ENCODE measurements around the gene PDE4D.
"Not testable (repeated sequence)": the region's sequence is repeated elsewhere in the genome, so short reads cannot be mapped to it uniquely, and the experiment has no call there.

Gene PDE4D

DNA sequence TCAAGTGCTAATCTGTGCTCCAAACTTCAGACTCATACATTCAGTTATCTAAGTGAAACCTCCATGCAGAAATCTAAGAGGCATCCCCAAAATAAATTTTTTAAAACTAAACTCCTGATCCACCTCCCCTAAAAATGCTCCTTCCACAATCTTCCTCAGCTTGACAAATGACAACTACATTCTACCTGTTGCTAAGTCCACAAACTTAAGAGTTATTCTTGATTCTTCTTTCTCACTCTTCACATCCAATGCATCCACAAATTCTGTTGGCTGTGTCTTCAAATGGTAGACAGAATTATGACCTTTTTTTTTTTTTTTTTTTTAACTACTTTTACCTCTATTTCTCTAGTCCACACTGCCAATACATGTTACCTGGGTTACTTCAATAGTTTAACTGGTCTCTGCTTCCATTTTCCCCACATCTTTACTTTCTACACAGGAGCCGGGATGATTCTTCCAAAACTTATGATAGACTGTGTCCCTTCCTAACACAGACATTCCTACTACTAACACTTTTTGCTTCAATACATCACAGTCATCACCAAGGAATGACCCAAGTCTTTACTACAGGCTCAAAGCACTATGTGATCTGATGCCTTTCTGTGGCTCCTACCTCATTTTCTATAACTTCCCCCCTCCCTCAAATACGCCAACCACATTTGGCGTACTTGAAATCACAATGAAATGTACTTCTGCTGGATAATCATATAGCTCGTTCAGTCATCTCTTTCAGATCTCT is 143.6 kb downstream of the PDE4D start:
- no peak overlapping the region for H3K27ac ChIP-seq
- no peak for DNase-seq (ENCODE audit: low read depth, low spot score)

- H3K27ac ChIP-seq; DNase-seq (ENCODE audit: low read depth, low spot score): not testable (repeated sequence)
These were observed 145.4 kb downstream of the PDE4D start for GRCh38 chr5:59748036-59748663.

DNA sequence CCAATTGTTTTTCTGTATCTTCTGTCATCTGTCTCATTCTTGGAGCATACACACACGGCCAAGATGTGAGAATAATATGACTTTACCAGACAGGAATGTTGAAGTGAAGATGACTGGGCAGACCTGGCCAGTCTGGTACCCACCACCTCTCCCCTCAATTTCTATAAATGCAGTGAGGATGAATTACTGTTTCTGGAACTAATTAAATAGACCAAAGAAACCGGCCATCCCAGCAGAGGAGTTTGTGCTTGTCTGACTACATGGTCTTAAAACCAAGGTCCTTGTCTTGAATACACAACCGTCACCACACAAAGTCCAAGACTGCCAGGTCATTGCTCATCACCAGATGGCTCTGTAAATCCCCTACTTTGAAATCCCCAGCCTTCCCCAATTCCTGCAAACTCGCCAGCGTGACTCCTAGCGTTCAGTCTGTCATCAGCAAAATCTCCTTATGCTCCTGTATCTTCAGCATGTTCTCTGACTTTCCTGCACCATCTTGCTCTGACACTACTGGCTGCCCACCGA is 147.2 kb downstream of the PDE4D start:
- peak; percentile 51 for DNase-seq (ENCODE audit: low read depth, low spot score)
- peak overlapping the region; percentile 92 for H3K27ac ChIP-seq

GRCh38 chr5:59745415-59745863 is 148.1 kb downstream of the PDE4D start:
- peak; percentile 93 for DNase-seq (ENCODE audit: low read depth, low spot score)
- H3K27ac ChIP-seq, result peak overlapping the region; percentile 92

DNA sequence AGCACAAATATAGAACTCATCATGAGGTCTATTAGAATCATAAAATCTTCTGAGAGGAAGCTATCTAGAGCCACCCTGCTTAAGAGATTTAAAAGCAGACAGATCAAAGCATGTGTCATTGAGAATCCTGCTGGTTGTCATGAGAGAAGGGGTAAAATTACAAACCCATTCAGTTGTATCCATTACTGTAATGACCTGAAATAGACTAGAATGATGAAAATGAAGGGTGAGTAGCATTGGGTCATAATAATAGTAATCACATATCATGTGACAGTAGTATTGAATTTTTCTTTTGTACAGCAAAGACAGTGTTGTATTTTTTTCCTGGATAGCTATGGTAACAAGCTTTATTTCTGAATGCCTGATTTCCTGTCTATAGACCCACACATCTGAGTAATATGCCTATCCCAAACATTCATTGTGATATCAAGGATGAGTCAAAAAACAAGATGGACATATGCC is 149.0 kb downstream of the PDE4D start:
- DNase-seq (ENCODE audit: low read depth, low spot score), result peak; percentile 55
- peak overlapping the region; percentile 92 for H3K27ac ChIP-seq

DNA sequence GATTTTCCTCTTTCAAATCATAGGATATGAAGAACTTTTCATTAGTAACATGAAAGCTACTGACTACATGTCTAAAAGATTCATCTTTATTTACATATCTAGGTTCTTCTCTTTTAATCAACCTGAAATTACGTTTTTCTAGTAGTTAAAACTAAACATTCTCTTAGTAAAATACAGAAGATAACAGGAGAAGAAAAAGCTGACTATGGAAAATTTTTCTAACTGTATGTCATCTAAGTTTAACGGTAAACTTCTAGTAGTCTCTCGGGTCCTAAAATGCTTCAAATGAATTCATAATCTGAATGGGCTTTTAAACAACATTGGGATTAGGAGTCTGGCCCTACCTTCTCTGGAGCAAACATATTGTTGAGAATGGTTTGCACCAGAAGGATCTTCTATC is 151.9 kb downstream of the PDE4D start:
- DNase-seq (ENCODE audit: low read depth, low spot score), result no peak
- no peak overlapping the region for H3K27ac ChIP-seq

GRCh38 chr5:59738024-59738423 is 155.5 kb downstream of the PDE4D start:
- H3K27ac ChIP-seq, result no peak overlapping the region
- DNase-seq (ENCODE audit: low read depth, low spot score), result no peak

- H3K27ac ChIP-seq, result no peak overlapping the region
- no peak for DNase-seq (ENCODE audit: low read depth, low spot score)
These were observed 160.7 kb downstream of the PDE4D start for GRCh38 chr5:59732806-59733205.

DNA sequence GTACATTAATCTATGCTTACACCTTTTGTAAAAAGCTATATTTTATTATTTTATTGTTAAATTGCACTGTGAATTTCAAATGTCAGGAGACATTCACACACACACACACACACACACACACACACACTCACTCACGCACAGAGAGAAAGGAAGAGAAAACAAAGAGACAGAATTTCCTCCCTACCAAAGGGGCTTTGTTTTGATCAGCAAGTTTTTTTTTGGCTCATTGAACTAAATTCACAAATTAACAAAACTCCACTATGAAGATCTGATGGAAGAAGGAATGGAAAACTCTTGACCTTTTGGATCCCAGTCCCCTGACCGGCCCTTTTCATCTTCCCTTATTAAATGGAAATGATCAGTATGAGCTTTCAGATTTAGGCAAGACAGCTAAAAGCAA is 161.2 kb downstream of the PDE4D start:
- no peak overlapping the region for H3K27ac ChIP-seq
- no peak for DNase-seq (ENCODE audit: low read depth, low spot score)

- no peak overlapping the region for H3K27ac ChIP-seq
- DNase-seq (ENCODE audit: low read depth, low spot score), result no peak
These were observed 161.7 kb downstream of the PDE4D start for GRCh38 chr5:59731809-59732208.

- no peak for DNase-seq (ENCODE audit: low read depth, low spot score)
- no peak overlapping the region for H3K27ac ChIP-seq
These were observed 163.7 kb downstream of the PDE4D start for GRCh38 chr5:59729820-59730219.

- no peak overlapping the region for H3K27ac ChIP-seq
- no peak for DNase-seq (ENCODE audit: low read depth, low spot score)
These were observed 164.2 kb downstream of the PDE4D start for GRCh38 chr5:59729357-59729756.

DNA sequence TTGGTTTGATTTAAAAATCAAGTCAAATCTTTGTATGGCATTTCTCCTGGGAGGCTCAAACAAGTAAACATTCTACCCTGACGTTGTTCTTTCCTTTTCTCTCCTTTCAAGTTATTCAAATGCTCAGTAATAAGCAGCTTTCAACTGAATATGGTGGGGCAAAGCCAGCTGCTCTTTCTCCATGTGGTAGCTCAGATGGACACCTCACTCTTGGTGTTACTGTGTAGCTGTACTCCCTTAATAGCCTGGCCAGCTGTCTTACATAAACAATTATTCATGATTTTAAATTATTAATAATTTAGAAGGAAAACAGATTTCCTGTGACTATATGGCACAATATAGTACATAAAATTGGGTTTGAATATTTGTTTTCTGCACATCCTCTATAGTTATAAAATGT is 165.2 kb downstream of the PDE4D start:
- no peak overlapping the region for H3K27ac ChIP-seq

DNA sequence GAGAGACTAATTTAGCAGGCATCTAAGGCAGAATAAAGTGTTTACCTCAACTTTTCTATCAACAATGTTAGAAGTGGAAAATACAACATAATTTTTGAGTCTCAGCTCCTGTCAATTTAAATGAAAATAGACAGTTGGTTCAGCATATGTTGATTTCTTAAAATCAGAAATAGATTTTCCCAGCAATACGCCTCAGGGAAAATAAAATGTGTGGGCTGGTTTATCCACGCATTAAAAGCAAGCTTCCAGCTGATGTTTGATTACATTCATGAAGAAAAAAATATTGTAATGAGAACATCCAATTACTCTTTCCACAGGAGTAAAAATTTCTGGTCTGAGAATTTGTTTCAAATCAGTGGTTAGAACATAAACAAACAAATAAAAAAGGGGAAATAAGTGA is 166.3 kb downstream of the PDE4D start:
- DNase-seq (ENCODE audit: low read depth, low spot score), result no peak
- no peak overlapping the region for H3K27ac ChIP-seq

More for the DNA sequence above, 165.2 kb downstream of the PDE4D start:
- no peak for DNase-seq (ENCODE audit: low read depth, low spot score)

DNA sequence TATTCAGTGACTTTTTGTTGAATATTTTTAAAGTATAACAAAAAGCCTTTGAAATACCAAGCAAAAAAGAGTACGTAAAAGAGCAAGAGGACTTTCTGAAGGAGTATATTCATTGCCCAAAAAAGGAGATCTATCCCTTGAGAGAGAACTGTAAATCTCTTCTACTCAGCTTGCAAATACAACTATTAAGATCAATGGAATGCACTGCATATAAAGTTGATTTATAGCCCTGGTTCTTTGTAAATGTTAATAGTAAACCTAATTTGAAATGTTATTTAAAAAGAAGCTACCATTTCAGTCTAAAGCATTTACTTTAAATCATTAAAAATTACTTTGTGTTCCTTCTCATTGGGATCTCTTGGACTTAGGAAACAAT is 168.1 kb downstream of the PDE4D start:
- no peak overlapping the region for H3K27ac ChIP-seq
- no peak for DNase-seq (ENCODE audit: low read depth, low spot score)

DNA sequence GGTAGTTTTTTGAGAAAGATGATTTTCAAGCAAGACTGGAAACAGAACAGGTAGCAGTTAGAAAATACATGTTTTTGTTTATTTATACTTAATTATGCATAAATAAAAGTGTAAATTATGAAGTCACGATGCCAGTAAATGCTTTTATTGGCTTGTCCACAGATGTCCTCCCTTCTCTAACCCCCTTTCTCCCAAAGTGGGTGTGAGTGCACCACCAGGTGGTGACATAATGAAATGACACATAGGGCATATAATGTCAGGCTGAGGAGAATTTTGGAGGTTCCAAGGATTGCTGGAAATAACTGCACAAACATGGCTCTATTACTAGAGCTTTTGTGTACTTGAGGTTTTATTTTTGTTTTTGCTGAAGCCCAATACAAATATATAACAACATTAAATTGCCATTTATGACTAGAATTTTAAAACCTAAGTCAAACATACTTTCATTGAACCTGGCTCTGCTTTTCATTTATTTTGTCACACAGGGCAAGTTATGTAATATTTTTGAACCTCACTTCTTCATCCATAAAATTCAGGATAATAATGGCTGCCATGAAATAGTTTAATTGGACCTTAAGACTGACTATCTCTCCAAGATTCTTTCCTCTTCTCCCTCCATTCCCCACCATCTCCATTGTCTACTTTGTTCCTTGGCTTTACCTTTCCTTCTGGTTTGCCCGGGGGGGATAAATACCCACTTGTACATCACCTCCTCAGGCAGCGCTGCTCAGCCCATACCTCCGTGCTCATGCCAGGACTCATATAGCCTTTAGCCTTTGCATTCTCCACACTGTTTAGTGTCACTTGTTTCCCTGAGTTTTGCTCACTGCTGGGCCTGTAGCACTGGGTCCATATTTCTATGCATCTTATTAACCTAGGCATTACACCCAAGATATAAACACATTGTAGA is 168.8 kb downstream of the PDE4D start:
- no peak overlapping the region for H3K27ac ChIP-seq
- DNase-seq (ENCODE audit: low read depth, low spot score), result no peak

GRCh38 chr5:59722874-59723273 is 170.7 kb downstream of the PDE4D start:
- DNase-seq (ENCODE audit: low read depth, low spot score), result no peak
- H3K27ac ChIP-seq, result peak overlapping the region; percentile 65

GRCh38 chr5:59721741-59722140 is 171.8 kb downstream of the PDE4D start:
- DNase-seq (ENCODE audit: low read depth, low spot score), result no peak

DNA sequence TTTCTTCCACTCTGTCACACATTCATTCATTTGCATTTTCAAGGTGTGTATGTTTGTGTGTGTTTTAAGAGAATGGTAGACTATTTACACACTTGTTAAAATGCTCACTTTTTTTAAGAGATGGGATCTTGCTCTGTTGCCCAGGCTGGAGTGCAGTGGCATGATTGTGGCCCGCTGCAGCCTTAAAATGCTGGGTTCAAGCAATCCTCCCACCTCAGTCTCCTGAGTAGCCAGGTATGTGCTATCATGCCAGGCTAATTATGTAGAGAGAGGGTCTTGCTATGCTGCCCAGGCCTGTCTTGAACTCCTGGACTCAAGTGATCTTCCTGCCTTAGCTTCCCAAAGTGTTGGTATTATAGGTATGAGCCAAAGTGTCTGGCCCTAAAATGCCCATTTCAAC is 173.5 kb downstream of the PDE4D start:
- H3K27ac ChIP-seq, result no peak overlapping the region
- DNase-seq (ENCODE audit: low read depth, low spot score), result no peak

More at GRCh38 chr5:59721741-59722140, 171.8 kb downstream of the PDE4D start:
- H3K27ac ChIP-seq, result no peak overlapping the region

DNA sequence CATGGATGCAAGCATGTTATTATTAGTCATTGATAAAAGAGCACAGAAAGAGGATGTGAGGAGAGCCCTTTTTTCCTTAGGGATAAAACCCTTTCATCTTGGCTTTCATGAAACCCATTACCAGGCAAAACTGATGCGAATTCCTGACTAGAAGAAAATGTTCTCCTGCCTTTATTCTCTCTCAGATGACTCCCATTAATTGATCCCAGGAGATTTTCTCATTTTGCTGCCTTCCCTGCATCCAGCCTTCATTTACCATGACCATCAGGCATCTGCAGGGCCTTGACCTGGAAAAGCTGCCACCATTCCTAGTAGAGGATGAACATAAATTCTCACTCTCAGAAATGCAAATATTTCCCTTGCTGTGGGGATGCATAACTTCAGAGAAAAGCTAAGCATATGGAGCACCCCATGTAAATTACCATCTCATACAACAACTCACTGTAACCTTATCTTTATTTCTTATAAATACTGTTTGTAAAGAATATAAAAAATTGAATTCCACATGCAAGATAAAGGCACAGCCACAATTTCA is 176.5 kb downstream of the PDE4D start:
- DNase-seq (ENCODE audit: low read depth, low spot score), result no peak
- H3K27ac ChIP-seq, result no peak overlapping the region

All from epithelial cell of prostate (primary cell).